ENCODE data around the gene RPH3AL.

The RPH3AL gene

DNA sequence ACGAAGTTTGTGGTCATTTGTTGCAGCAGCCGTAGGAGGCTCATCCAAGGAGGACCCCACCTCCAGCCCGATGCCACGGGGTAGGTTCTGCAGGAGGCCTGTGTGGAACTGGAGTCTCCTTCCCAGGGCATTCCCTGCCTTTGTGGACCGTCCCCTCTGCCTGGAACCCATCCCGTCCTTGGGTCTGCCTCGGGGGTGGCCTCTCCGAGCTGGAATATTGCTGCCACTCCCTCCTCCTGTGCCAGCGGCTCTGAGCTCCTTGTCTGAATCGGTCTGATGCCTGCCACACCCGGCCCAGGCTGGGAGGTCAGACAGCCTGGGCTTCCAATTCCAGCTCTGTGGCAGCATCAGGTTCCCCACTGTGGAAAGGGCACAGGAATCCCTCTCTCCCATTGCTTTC, 189.9 kb downstream of the RPH3AL start:
- H3K4me3 ChIP-seq (ENCODE audit: low read depth, low read length): no peak overlapping the region
- TF ChIP-seq CTCF (IDR thresholded peaks at IDR 0.05; ENCODE audit: control insufficient read depth, extremely low read depth, insufficient read depth): no peak
- DNase-seq (ENCODE audit: low read depth): no peak
